ENCODE data around the gene C19orf44.
A peak's percentile ranks its signal among the peaks of the same experiment; 100 is the strongest.

C19orf44 gene

DNA sequence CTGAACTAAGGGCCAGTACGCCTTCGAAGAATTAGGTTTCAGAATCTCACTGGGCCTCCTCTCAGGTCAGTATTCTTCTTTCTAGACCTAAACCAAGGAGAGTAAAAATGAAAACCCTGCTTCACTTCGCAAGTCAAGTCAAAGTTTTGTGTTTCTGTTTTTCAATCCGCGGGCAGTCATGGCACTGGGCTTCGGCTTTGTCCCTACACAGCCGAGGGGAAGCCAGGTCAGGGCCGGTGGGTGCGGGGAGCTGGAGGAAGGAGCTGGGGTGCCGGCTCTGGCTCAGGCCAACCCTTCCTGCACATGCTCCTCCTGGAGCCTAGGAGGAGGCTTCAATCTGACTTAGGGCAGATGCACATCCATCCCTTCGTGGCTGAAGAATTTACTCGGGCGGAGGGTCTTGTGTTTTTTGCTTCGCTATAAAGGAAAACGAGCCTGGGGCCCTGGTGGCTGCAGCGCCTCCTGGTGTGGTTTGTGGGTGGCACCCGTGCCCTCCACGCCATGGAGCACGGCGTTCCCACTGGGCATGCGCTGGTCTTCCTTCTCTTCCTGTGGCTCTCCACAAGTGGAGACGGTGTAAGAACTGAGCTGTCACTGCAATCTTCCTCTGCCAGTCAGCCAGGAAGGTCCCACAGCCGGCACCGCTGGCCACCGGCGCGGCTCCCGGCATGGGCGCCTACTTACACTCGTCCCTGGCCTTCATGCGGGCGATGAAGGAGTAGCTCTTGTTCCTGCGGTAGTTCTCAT is 22.5 kb downstream of the C19orf44 start:
- no peak for DNase-seq

DNA sequence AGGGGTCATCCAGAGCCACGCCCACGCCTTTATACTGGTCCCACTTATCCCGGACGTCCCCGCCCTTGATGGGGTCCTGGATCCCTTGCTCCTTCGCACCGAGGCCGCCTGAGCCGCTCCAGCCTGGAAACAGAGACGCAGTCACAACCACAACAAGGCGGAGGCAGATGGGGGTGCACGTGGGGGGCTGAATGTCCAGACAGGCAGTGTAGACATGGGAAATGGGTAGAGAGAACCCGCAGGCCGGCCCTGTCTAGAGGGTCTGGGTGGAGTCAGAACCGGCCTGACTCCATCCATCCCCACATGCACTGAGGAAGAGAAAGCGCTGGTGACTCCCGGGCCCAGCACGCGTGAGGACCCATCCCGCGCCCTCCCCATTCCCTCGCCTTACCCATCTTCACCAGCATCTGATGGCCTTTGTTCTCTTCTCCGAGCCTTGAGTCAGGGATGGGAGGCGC is 23.1 kb downstream of the C19orf44 start:
- DNase-seq, result no peak

DNA sequence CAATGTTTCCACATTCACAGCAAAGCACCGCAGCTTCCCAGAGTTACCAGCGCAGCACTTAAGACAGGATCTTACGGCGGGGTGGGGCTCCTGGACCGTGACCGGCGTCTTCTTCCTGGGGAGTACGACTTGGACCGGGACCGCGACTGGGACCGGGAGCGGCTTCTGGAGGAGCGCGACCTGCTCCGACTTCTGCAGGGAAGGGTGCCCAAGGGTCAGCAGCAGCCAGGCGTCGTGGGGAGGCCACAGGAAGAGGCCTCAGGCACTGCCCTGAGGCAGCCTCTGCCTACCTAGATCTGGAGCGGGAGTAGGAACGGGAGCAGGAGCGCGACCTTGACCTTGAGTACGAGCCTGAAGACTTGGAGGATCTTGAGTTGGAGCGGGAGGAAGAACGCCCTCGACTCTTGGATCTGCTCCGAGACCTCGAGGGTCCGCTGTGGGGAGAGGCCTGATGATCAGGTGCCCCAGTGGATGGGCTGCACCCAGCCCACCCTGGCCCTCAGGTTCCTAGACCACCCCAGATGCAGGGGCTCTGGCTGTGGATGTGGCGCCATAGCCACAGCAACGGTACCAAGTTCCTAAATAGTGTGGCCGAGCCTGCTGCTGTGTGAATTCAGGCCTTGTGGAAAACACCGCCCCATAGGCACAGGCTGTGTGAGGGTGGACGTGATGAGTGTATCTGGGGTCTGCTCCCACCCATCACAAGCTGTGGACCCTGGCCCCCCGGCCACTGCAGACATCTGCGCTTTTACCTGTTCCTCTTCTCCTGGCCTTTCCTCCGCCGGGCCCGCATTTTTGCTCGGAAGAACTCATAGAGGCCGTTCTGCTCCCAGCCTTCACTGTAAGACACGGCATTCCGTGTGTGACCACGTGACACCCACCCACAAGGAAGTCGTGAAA is 24.1 kb downstream of the C19orf44 start:
- DNase-seq, result no peak

DNA sequence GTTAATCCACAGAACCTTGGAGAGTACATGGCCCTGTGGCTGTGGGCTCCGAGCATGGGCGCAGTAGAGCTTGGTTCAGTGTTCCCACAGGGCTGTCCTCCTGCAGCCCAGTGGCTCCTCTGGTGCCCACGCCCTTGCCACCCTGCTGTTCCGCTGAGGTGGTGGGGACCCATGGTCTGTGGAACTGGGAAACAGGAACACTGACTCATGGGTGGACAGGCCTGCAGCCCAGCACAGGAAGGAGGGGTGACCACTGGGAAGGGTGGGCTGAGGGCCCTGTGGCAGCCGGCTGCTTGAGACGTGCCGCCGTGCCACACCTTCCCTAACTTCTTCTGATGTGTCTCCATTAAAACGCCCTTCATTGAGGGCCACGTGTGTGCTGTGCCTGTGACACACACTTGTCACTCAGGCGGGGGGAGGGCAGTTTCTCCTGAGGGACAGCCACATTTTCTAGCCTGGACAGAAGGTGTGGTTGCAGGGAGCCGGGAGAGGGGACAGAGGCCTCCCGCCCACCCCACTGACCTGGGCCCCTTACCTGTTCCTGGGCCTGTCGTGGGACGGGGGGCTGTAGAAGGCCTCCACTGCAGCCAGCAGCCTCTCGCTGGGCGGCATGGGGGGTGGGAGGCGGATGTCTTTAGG is 24.9 kb downstream of the C19orf44 start:
- no peak for DNase-seq

DNA sequence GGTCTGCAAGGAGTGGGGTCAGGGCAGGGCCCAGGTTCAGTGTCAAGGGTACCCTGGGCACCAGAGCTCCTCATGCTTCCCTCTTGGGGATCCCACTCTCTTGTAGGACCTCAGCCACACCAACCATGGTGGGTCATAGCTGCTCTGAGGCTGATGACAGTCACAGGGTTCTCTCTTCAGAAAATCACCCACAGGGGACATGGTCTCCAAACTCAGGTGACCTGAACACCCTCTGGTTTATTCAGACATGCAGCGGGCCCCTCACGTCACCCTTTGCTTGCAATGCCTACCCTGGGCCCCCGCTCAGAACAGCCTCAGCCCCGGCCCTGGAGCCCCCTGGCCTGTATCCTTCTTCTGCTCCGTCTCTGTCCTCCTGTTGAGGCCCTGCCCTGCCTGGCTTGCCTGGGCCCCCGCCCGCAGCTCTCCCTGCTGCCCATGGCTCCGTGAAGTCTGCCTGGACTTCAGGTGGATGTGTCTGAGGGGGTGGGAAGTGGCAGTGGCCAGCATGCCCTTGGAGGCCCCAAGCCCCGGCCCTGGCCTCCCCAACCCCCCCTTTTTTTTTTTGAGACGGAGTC is 25.6 kb downstream of the C19orf44 start:
- no peak for DNase-seq

DNA sequence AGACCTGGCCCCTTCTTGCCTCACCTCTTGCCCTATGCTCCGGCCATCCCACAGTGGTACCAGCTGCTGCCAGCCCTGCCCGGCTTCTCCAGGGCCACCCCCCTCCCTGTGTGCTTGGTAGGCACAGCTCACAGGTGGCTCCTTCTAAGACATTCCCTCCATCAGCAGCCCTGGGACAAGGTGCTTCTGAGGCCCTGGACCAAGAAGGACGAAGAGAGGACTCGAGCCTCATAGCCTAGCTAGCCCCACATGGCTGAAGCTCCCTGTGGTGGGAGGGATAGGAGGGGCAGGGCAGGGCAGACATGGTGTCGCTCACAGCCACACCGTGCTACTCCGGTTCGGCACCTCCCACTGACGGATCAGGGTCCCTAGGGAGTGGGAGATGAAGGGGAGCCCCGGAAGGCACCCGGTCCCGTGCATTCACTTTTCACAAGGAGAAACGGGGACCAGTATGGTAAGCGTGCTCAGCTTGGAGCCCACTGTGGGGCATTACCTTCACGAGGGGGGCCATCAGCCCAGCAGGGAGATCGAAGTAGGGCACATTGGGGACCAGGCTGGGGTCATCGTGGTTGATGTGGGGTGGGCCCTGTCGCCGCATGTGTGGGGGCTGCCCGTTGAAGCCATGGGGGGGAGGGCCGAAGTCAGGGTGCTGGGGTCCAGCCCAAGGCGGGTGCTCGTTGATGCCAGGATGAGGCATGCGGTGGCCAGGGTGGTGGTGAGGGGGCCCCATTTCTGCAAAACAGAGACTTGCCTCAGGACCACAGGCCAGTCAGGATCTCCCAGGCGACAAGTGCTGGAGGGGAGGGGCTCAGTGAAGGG is 26.6 kb downstream of the C19orf44 start:
- no peak for DNase-seq

DNA sequence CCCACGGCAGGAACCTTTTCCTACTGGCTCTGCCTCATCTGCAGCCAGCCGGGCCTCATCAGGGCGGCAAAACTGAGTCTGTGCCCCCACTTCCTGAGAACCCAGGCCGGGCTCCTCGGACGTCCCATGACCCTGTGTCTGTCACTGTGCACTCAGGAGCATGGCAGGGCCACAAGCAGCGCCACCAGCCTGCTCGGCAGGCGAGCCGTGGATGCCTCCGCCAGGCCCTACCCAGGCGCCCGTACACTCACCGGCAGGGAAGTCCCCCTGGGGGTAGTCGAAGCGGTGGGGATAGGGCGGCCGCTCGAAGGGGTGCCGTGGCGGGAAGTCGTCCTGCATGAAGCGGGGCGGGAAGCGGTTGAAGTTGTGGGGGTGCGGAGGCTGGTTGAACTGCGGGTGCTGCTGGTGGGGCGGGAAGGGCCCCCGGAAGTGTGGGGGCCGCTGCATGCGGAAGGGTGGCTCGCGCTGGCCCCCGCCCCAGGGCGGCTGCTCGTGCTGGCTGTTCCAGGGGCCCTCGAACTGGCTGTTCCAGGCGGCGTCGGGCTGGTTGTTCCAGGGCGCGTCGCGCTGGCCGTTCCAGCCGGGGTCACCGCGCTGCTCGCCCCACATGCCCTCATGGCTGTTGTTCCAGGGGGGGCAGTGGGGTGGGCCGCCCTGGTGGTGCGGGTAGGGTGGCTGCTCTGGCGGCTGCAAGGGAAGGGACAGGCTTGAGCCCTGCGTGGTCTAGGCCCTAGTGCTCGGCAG is 29.0 kb downstream of the C19orf44 start:
- no peak for DNase-seq

DNA sequence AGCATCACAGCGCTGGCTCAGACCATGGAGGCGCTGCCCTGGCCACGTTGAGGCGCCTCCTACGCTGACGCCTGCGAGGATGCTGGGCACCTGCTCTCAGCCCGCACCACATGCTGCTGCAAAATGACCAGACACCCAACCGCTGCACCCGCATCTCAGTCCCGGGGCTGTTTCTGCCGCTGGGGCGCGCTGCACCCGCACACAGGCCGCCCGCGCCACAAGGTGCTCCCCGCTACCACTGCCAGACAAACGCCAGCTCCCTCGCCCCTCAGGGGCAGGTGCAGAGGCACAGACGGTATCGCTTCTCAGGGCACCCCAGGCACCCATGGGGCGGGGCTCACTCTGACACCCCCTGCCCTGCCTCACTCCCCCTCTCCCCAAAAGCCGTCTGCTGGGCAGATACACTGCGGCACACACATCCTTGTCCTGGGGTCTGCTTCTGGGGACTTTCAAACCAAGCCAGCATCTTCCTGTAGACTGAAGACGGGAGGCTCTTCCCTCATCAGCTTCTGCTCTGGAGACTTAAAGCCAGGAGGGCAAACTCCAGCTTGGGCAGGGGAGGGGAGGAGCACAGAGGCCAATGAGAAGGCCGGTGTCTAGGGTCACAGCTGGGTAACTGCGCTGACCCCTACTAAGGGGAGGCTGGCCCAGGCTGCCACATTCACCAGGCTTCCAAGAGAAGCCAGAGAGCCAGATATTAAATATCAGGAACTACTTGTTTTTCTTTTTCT is 29.7 kb downstream of the C19orf44 start:
- DNase-seq, result no peak

DNA sequence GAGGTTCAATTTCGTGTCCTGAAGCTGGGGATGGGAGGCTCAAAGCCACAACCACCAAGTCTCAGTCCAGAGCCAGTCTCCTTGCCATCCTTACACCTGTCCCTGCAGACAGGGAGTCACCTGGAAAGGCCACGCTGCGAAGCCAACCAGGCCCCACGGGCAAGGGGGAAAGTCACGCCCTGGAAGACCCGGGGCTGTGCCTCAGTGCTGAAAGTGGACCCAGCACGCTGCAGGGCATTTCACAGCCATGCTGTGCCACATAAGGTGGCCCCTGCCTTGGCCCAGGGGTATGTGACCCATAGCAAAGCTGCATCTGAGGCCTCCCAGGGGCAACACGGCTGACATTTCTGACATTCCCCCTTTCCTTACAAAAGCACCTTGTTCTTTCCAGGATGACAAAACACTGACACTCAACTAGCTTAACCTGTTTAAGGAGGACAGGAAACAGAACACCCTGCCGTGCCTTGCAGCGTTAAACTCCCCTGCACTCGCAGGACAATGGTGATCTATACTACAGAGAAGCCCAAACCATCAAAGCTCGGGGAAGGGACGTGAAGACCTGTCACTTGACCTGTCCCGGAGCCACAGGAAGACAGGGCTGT is 31.2 kb downstream of the C19orf44 start:
- no peak for DNase-seq

DNA sequence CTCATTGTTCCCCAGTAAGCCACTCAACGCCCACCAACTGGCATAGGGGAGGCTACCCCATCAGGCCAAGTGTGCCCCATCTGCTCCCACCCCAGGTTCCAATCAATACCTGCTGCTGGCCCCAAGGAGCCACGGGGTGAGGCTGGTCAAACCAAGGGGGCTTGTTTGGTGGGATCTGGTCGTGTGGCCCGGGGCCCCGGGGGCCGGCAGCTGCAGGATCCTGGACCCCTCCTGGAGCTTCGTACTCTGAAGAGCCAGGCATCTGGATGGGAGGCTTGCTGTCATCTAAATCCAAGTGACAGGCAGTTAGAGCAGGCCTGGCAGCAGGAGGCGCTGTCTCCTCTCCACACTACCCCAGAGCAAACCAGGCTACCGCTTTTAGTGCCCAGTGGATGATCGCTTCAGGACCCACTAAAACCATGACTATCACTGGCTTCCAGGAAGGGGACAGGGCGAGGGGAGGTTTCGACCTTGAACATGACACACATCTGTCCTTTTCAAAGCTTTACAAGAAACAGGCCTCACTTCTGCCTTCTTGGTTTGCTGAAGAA is 31.9 kb downstream of the C19orf44 start:
- peak in 2 of 4 experiments; percentile 16 to 22 for DNase-seq

DNA sequence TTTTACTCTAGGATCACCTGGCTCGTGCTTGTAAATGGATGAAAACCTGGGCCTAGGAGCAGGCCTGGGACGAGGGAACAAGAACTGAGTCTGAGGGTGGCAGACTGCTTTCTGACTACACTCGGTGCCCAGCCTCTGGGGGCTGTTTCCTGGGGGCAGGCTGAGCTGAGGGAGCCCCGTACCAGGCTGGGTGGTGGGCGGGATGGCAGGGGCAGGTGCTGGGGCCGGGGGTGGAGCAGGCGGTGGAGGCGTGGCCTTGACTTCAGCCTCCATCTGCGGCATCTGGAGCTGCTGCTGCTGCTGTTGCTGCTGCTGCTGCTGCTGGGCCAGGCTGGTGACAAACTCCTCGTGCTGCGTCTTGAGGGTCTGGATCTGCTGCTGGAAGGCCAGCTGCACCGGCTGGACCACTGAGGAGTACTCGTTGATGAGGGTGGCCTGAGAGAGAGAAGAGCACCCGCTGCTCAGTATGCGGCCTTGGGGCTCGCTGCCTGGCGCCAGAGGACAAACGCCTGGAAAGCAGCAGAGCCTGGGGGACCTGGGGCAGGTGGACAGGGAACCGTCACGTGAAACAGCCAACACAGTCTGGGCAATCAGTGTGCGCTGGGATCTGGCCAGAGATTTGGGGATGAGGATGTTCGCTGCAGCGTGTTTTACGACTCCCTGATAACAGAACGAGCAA is 33.4 kb downstream of the C19orf44 start:
- no peak for DNase-seq

DNA sequence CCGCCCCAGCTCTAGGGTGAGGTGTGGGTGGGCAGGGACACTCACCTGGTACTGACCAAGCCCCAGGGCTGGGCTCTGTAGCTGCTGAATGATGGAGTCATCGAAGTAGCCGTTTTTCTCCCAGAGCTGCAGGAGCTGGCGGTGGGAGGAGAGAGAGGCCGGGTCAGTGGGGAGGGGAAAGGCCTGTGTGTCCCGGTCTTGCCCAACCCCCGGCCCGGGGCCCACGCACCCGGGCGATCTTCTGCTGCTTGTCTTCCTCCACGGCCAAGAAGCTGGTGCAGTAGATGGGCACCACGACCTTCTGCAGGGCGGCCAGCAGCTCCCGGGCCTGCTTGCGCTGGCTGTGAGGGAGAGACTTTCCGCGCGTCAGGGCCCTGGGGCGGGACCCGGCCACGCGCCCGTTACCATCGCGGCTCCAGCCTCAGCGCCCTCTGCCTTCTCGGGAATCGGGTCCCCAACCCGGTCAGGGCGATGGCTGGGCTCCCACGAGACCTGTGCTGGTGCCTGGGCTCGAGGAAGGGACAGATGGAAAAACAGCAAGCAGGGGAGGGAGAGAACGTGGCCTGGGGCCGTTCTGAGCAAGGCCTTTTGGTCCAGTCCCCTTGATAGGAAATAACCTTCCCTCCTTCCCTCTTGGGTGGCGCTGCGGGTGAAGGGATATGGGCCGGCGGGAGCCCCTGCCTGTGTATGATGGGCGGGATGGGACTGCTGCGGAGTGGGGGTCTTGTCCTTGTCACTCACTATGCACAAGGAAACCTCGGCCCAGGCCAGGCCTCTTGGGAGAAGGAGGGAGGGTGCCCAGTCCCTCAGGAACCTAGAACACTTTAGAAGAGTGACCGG is 34.6 kb downstream of the C19orf44 start:
- no peak for DNase-seq

DNA sequence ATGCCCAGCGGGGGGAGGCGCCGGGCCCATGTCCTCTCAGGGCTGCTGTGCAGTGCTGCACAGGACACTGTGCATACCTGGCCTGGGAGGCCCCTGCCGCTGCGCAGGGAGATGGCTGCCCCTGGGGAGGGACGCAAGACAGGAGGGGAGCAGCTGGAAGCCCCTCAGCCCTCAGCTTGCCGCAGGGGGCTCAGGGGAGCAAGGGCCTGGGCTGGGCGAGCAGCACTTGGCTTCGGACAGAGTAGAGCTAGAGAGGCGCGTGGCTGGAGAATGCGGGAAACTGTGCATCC is 35.1 kb downstream of the C19orf44 start:
- no peak for DNase-seq

DNA sequence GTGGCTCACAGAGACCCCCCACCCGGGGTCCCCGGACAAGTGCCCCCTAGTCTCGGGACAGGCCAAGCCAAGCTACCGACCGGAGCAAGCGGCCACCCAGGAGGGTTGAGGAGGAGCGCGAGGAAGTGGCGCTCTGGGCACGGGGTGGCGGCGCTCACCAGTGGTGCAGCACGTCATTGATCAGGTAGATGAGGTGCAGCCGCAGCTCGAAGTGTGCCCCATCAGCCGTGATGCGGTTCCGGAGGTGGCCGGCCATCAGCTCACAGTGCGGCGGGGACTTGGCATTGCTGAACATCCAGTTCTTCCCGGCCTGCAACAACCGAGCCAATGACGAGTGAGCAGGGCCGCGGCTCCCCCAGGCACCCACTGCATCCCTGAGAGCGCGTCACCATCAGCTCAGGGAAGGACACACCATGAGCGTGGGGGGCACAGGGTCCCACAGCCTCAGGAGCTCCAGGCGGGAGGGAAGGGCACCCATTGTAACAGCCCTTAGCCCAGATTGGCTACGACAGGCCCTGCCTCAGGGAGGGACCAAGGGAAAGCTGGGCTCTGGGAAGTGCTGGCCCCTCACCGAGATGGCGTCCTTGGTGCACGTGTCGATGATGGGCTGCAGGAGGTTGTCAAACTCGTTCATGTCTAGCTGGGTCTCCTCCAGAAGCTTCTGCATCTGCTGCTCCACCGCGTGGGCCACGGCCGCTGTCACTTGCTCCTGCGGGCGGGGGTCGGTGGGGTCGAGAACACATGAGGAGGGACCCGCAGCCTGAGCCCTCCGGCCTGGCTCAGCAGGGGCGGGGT is 36.4 kb downstream of the C19orf44 start:
- DNase-seq, result no peak

DNA sequence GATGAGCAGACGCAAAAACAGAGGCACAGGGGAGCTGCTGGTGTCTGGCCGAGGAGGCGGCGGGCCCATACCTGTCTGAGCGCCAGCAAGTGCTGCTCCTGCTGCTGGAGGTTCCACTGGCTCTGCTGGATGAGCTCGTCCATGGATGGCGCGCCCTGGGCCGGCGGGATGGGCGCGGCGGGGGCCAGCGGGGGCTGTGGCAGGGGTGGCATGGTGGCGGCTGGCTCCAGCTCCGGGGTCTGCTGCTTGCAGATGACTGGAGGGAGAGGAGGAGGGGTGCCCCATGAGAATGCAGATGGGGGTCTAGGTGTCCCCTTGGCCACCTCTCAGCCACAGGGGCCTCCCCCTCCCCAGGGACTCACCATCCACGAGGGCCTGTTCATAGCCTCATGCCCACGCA is 39.2 kb downstream of the C19orf44 start:
- no peak for DNase-seq

DNA sequence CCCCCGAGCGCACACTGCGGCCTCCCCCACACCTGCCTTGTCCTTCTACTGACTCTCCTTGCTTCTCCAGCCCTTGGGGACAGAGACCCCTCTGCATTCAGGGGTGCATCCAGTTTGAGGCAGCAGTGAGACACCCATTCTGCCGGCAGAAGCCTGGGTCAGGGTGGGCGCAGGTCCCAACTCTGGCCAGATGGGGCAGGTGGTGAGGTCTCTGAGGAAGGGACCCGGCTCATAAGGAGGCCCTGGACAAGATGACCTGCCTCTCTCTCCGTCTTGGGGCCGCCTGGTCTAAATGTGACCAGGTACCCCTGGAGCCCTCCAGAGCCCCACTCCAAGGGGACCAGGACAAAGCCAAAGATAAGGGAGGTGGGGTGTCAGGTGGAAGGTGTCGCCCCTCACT is 39.9 kb downstream of the C19orf44 start:
- DNase-seq, result no peak

DNA sequence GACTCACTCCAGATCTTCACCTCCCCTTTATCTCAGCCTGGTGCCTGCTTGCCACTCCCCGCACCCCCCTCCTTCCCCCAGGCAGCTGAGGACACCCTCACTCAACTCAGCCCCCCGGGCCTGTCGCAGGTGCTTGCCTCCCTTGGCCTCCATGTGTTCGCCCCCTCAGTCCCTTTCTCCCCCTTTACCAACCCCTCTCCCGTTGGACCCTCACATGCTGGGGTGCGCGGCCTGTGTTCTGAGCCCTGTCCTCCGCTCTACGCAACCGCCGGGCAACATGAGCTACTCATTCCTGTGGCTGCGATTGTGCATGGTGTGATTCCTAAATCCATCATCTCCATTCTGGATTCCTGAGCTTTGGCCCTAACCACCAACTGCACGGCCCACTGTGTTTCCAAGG is 40.9 kb downstream of the C19orf44 start:
- DNase-seq, result no peak

DNA sequence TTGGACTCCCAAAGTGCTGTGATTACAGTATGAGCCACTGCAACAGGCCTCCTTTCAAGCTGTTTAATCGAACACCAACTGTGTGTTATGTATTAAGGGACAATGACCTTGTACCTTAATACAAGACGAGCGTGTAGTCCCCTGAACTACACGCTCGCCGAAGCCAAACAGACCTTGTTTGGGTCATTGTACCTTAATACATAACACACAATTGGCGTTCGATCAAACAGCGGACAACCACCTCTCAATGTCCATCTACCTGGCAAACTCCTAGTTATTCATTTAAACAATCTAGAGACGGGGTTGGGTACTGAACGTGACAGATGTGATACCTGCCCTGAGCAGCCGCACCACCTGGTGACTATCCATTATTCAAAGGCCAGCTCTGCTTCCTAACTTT is 44.8 kb downstream of the C19orf44 start:
- DNase-seq, result no peak
